GM18858 (cell line): ENCODE measurements around the gene SYT17.

Experiments used
- ATAC-seq: cut with Tn5 transposase; IDR thresholded peaks from one replicate; pipeline ENCODE4 v1.9.1; 2021; ENCODE audit not compliant: unreplicated experiment

SYT17 gene

DNA sequence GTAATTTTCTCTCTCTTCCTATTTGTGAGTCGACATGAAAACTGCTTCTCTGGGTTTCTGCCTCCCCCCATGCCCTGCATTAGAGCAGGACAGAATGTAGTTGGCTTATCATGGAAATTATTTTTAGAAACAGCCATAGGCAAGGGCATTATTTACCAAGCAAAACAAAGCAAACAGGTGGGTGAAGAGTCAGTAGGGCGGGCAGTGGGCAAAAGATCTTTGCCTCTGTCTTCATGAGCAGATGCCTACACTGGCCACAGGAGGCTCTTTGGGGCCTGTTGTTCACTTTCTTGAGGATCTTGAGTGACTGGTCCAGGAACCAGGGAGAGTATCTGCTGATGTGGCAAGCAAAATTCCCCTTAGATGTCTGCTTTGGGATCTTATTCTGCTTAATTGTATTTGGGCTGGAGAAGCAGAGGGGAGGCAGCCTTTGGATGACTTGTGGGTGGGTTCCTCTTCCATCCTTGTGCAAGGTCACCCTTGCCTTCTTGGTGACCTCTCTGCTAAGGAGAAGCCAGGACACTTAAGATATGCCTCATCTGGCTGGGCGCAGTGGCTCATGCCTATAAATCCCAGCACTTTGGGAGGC lies 75.0 kb downstream of the SYT17 start:
- no peak for ATAC-seq

DNA sequence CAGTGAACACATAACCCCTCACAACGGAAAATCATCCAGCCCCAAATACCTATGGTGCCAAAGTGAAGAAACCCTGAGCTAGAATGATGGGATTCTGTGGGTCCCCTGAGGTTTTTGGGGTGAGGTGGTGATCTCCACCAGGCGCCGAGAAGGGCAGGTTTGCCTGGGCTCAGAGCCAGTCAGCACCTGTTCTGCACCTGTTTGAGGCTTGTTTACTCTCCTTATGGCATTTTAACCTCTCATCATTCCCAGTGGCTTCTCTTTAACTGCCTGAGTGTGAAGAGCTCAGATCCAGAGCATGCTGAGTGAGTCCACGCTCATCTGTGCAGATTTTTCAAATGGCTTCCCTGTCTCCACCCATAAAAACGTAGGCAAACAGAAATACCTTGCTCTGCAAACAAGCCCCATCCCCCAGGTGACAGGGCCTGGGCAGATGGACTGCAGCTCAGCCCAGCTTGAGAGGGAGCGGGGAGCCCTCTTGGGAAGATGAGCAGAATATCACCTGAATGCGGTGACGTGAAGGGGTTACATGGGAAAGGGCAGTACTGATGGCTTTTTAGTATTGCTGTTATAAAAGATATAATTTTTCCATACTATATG lies 77.4 kb downstream of the SYT17 start:
- ATAC-seq, result no peak

DNA sequence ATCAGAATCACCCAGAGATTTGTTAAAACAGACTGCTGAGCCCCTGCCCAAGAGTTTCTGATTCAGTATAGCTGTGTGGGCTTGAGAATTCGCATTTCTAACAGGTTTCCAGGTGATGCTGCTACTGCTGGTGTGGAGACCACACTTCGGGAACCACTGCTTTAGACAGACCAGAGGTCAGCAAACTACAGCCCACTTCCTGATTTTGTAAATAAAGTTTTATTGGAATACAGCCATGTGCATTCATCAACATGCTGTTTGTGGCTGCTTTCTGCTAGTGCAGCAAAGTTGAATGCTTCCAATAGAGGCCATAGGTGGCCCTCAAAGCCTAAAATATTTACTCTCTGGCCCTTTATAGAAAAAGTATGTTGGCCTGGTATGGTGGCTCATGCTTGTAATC lies 84.9 kb downstream of the SYT17 start:
- no peak for ATAC-seq

DNA sequence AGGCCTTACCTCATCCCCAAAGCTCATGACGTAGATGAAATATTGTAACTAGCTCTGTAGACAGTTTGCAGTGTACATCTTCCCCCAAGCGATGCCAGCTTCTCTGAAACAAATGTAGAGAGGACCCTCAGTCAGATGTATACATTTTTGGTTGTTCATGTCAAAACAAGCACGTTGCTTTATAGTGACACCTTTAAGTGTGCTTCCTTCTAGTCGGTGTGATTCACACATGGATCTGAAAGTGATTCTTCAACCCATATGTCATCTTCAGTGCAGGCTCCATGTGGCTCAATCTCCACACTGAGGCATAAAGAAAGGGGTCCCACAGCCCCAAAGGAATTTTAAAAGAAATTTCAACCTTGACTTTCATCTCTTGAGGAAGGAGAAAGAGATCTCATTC lies 86.6 kb downstream of the SYT17 start:
- ATAC-seq, result no peak

DNA sequence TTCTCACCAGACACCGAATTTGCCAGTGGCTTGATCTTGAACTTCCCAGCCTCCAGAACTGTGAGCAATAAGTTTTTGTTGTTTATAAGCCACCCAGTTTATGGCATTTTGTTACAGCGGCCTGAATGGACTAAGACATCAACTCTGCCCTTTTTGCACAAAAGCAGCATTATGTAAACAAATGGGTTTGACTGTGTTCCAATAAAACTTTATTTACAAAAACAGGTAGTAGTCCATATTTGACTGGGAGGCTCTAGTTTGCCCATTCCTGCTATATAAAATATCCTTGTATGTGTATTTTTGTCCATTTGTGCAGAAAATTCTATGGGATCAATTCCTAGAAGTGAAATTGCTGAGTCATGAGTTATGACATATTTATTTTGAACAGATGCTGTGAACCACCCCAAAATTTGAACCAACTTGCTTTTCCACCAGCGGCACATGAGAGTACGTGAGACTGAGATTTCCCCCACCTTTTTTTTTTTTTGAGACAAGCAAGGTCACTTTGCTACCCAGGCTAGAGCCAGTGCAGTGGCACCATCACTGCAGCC lies 96.2 kb downstream of the SYT17 start:
- ATAC-seq, result no peak

DNA sequence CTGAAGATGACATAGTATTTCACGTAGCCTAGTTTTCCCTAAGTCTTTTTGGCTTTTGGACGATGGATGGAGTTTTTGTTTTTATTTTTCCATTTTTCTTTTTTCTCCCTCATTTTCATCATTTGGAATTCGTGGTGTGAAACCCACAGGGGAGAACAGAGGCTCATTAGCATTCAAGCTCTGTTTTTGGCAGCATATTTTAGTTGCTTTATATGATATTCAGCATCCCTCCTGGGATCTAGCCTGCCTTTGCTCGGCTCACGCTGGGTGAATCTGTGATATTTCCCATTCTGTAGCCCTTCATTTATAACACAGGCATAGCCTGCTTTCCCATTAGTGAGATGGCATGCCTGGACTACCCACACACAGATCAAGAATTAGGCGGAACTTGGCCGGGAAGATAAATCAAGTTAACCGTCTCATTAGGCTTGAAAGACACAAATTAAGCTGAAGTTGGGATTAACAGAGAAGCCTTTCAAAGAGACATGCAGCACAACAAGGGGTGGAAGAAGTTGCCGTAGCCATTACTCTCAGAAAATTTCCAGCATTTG lies 97.4 kb downstream of the SYT17 start:
- no peak for ATAC-seq

DNA sequence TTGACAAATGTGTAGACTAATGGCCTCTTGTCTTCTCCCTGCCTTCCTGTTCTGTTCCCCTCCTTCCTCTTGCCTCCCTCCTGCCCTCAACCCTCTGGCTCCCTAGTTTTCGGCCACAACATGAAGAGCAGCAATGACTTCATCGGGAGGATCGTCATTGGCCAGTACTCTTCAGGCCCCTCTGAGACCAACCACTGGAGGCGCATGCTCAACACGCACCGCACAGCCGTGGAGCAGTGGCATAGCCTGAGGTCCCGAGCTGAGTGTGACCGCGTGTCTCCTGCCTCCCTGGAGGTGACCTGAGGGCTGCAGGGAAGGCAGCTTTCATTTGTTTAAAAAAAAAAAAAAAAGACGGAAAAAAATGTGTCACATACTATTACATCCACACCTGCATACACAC lies 98.7 kb downstream of the SYT17 start:
- no peak for ATAC-seq

DNA sequence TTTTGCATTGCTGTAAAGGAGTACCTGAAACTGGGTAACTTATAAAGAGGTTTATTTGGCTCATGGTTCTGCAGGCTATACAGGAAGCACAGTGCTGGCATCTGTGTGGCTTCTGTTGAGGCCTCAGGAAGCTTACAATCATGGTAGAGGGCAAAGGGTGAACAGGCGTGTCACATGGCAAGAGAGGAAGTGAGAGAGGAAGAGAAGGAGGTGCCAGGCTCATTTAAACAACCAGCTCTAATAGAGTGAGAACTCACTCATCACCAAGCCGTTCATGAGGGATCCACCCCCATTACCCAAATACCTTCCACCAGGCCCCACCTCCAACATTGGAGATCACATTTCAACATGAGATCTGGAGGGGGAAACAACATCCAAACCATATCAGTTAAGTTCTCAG lies 101.1 kb downstream of the SYT17 start:
- ATAC-seq, result no peak

DNA sequence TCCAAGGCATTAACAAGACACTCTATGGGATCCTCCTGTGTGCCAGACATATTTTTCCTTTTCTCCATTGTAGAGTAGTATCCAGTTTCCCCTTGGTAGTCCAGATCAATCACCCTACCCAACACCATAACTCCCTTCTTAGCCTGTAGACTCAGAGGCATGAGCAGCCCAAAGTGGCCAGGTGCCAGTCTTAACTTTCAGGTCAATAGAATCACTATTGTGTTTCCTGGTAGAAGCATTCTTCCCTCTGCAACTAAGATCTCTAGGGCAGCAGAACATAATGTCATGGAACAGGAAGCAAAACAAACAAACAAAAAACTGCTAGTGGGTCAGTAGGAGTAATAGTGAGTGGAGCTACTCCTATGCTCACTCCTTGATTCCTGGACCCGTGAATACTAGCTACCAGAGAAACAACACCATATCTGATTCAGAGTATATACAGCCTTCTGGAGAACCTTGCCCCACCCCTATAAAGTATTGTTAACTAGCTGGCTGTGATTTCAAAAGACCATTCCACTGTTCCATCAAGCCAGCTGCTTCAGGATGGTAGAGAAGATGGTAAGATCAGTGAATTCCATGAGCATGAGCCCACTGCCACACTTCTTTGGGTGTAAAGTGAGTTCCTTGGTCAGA lies 106.2 kb downstream of the SYT17 start:
- ATAC-seq, result no peak

DNA sequence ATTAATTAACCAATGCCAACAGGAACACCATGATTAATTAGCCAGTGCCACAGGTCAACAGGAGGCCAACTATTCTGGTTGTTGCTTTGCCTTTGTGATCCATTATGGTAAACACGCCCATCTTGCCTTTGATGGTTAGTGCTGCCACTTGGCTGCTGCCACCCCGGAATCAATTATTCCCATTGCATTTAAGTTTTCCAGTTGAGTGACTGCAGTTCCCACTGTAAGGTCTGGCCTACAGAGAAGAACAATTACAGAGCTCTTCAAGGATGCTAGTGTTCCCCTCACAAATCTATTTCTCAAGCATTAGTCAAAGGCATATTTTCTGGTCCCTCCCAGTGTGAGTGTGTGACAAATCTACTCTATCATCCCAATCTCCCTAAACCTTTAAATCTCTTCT lies 110.4 kb downstream of the SYT17 start:
- ATAC-seq, result no peak

DNA sequence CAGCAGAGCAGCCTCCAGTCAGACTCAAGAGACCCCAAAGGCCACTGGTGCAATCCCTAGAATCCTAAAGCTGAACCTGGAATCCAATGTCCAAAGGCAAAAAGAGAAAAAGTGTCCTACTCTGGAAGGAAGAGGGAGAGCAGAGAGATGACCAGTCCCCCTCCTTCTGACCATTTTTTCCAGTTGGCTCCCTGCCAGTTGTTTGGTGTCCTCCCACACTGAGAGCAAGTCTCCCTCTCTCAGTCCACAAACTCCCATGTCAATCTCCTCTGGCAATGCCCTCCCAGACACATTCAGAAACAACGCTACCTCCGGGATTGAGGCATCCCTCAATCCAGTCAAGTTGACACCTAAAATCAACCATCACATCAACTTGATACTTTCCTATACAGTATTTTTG lies 113.2 kb downstream of the SYT17 start:
- no peak for ATAC-seq

DNA sequence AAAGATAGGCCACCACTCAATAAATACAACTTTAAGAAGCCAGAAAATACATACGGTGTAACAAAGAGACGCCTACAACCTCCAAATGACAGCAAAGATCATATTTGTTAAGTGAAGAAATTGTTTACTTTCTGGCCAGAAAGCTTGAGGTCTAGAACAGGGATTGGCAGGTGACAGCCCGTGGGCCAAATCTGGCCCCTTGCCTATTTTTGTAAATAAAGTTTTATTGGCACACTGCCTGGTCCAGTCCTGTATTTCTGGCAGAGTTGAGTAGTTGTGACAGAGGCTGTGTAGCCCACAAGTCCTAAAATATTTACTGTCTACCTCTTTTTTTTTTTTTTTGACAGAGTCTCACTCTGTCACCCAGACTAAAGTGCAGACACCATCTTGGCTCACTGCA lies 114.1 kb downstream of the SYT17 start:
- ATAC-seq, result no peak

DNA sequence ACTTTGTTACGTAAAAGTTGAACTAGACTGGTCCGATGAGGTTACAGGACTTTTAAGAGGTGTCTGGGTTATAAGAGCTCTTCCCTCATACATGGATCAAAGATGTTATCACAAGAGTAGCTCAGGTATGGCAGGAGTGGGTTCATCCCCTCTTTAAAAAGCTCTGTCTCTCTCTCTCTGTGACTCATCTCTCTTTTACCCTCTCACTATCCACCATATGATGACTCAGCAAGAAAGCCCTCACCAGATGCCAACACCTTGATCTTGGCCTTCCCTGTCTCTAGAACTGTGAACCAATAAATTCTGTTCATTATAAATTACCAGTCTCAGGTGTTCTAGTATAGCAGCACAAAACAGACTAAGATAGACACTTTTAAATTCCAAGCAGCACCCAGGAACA lies 115.6 kb downstream of the SYT17 start:
- no peak for ATAC-seq

DNA sequence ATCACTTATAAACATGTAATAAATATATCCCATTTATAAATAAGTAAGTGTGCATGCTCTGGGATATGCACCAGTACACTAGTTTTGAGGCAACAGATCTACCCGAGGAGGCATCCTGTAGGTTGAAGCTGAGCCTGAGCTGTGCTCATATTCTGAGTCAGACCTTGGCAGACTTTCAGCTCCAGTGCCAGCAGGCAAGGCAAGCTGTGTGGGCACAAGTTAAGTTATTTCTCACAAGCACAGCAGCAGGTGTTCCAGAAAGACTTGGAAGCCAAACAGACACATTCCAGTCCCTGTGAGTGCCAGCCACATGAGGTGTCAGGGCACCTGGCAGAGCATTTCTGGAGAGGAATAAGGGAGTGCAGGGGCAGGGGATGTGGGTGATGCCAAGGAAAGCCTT lies 116.2 kb downstream of the SYT17 start:
- no peak for ATAC-seq

DNA sequence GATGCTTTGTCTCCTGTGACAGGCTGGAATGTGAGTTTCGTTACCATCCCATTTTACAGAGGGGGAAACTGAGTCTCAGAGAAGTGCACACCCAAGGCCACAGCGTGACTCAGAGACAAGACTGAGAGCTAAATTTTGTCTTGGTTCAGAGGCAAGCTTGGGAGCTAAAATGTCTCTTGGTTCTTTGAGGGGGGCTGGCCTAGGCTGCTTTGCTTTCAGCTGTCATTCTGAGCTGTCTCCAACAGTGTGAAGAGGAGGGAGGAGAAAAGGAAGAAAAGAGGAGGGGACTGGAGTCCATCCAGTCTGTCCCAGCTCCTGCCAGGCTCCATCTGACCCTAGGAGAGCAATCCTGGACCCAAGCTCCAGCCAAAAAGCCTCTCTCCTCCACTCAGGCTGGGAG lies 117.4 kb downstream of the SYT17 start, which contains the start of gene CLEC19A:
Gene CLEC19A (plus strand): TSS at position 301 of the 400 bp plus-strand sequence. CDS start 121 bp downstream, outside the sequence.
- ATAC-seq, result no peak

DNA sequence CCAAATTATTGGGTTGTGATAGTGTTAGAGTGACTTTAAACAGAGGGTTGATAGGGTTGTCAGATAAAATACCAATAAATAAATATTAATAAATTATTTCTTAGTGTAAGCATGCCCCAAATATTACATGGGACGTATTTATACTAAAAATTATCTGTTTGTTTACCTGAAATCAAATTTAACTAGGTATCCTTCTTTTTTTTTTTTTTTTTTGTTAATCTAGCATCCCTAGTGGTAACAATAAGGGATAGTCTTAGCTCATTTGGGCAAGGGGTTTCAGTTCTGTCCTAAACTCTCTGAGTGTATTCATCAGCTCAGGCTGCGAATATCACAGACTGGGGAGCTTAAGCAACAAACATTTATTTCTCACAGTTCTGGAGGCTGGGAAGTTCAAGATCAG lies 118.8 kb downstream of the SYT17 start:
- no peak for ATAC-seq

DNA sequence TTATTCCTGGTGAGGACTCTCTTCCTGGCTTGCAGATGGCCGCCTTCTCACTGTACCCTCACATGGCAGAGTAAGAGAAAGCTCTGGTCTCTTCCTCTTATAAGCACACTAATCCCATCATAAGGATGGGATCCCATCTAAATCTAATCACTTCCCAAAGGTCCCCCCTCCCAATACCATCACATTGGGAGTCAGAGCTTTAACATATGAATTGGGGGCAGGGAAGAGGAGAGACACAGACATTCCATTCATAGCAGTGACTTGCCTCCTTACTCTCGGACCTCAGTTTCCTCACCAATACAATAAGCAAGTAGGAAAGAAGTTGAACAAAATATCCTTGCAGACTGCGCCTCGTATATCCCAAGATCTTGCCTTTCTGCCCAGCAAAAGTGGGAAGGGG lies 119.2 kb downstream of the SYT17 start:
- no peak for ATAC-seq

DNA sequence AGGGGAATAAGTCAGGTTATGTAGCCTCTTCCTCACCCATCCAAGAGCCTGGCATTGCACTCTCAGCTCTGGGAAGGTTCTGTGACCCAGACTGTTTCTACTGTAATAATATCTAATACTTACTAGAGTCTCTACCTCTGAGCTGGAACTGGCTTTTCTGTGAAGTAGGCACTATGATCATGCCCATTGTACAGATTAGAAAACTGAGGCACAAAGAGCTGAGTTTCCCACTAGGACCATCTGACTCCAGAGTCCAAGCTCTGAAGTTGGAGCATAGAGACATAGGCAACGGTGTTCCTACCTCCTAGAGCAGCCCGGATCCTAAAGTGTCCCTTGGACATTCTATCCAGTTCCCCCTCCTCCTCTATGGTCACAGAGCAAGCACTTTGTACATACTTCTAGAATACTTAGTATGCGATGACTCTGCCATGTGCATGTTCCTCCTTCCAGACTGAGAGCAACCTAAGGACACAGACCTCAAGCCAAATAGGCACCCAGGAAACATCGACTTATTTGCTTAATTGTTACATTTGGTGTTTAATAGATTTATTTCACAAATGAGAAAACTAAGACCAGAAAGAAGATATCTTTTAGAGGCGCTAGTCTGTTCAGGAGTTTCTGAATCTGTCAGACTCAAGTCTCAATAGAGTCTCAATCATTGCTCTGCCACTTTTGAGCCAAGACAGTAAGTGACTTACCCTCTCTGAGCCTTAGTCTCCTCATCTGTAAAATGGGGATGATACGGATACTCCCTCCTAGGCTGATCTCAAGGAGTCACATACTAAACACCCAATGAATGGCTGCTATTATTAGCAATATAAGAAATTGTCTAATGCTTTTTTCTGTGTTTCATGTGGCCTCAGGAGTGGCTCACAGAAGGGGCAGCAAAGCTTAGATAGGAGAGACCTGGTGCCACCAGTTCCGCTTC lies 121.1 kb downstream of the SYT17 start:
- no peak for ATAC-seq

DNA sequence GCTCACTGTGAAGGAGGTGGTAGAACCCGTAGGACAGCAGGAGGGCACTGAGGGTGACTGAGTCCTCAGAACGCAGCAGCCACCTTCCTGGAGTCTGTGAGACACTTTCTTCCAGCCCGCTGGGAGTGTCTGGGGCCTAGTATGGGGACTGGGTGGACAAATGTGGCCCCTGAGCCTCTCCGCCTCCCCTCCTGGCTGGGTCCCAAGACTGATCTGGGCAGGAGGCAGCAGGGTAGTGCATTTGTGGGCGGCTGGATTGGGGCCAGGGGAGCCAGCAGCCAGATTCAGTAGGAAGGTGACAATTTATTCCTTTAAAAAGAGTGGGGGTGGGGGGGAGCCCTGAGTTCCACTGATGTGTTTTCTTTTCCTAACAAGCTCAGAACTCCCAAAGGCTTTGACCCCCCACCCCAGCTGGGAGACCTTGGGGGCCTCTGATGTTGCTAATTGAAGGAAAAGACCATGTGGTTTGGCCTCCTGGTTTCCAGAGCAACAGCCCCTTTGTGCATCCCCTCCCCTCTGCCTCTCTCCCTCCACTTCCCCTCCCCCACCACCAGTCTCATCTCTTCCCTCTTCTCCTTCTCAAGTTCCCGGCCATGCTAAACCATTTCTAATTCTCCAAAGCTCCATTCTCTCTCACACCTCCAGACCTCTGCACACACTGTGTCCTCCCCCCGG lies 121.9 kb downstream of the SYT17 start:
- ATAC-seq, result no peak

DNA sequence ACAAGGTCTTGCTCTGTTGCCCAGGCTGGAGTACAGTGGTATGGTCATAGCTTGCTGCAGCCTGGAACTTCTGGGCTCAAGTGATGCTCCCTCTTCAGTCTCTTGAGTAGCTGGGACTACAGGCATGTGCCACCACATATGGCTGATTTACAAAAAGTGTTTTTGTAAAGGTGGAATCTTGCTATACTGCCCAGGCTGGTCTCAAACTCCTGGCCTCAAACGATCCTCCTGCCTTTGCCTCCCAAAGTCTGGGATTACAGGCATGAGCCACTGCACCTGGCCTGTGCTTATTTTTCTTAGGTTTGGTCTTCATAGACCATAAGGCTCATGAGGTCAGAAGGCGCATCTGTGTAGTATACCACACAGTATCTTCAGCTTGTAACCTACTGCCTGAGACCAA lies 122.8 kb downstream of the SYT17 start:
- ATAC-seq, result no peak

DNA sequence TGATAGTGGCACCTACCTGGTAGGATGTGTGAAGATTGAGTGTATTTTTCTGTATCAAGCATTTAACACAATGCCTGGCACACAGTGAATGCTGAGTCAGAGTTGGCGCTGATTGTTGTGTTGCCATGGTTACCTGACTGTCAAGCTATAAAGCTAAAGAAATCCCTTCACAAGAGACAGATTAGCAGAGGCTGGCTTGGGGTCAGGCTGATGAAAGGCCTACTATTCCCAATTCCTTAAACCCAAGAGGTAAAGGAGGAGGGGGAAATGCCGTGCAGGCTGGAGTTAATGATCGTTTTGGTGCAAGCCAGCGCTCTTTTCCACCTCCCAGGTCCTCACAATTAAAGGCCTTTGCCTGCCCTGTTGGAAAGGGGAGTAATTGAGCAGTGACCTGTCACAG lies 123.4 kb downstream of the SYT17 start:
- ATAC-seq, result no peak
